ENCODE measurements around the gene FARS2.

Gene FARS2

GRCh38 chr6:5457983-5458683 lies 196.8 kb downstream of the FARS2 start:
- no peak for TF ChIP-seq CTCF (IDR thresholded peaks at IDR 0.05)
- Histone ChIP-seq H3K4me3 (no peak overlapping the region), H3K27ac (no peak overlapping the region)
- DNase-seq (ENCODE audit: low spot score): no peak

GRCh38 chr6:5459346-5459745 lies 198.0 kb downstream of the FARS2 start:
- H3K27ac ChIP-seq: no peak overlapping the region
- no peak for DNase-seq (ENCODE audit: low spot score)

GRCh38 chr6:5461365-5461764 lies 200.1 kb downstream of the FARS2 start:
- no peak for DNase-seq (ENCODE audit: low spot score)
- no peak overlapping the region for H3K4me3 ChIP-seq
- no peak overlapping the region for H3K27ac ChIP-seq
- no peak for TF ChIP-seq CTCF (IDR thresholded peaks at IDR 0.05)

More at GRCh38 chr6:5459346-5459745, 198.0 kb downstream of the FARS2 start:
- H3K4me3 ChIP-seq: no peak overlapping the region
- no peak for TF ChIP-seq CTCF (IDR thresholded peaks at IDR 0.05)

- TF ChIP-seq CTCF (IDR thresholded peaks at IDR 0.05): no peak
- DNase-seq (ENCODE audit: low spot score): no peak
These were observed 201.5 kb downstream of the FARS2 start for GRCh38 chr6:5462856-5463255.

GRCh38 chr6:5463690-5464089 lies 202.4 kb downstream of the FARS2 start:
- no peak overlapping the region for H3K4me3 ChIP-seq
- H3K27ac ChIP-seq: no peak overlapping the region
- no peak for DNase-seq (ENCODE audit: low spot score)
- TF ChIP-seq CTCF (IDR thresholded peaks at IDR 0.05): no peak

More at GRCh38 chr6:5462856-5463255, 201.5 kb downstream of the FARS2 start:
- H3K27ac ChIP-seq: no peak overlapping the region
- H3K4me3 ChIP-seq: no peak overlapping the region

- H3K4me3 ChIP-seq: no peak overlapping the region
These were observed 203.0 kb downstream of the FARS2 start for GRCh38 chr6:5464099-5464885.

More at GRCh38 chr6:5464099-5464885, 203.0 kb downstream of the FARS2 start:
- DNase-seq (ENCODE audit: low spot score): no peak
- TF ChIP-seq CTCF (IDR thresholded peaks at IDR 0.05): no peak
- no peak overlapping the region for H3K27ac ChIP-seq

Measured in coronary artery (tissue), 2 donors.